Measurements from ENCODE around the gene DAAM1. TPM values are rescaled to one million over a fixed set of nuclear protein-coding genes. Genes with fewer than 3 reads are reported as not detected.
A peak's percentile ranks its signal among the peaks of the same experiment; 100 is the strongest.

DAAM1 gene
- total RNA-seq, 2 experiments from 2014 or later: 30.1 to 72.8 TPM

- H2AFZ ChIP-seq (ENCODE audit: low read length): peak overlapping the region; percentile 95
- peaks cover 46% of the 10 kb centered on the region for H3K4me1 ChIP-seq (ENCODE audit: insufficient read depth, low read length, poor library complexity, severe bottlenecking)
- no peak for DNase-seq (ENCODE audit: low spot score)
- POLR2A ChIA-PET: interaction anchor here (0.5 to 1.9 kb wide), 18 partner anchors 9 to 1717 kb away, joined by 3 to 11 read pairs (median 3); no protein-coding TSS in a partner anchor
- H4K20me1 ChIP-seq (ENCODE audit: insufficient read depth, low read length): peaks cover 16% of the 10 kb centered on the region
- intact Hi-C loops (cut with micrococcal nuclease; ENCODE audit: unreplicated experiment): loop anchor here (1.0 to 5.0 kb wide), 3 partner anchors 35 to 1141 kb away; no protein-coding TSS in a partner anchor
- H3K9me2 ChIP-seq (ENCODE audit: insufficient read depth, low read length): no peaks in the 10 kb centered on the region
- H3K36me3 ChIP-seq (ENCODE audit: insufficient read depth, low read length): peaks cover 4% of the 10 kb centered on the region; the same call in 1 of the 2 replicates
- no peaks in the 10 kb centered on the region for H3K9me3 ChIP-seq (ENCODE audit: low read length)
- BruUV-seq (replicated peaks): no TSS peak
- CTCF ChIA-PET (ENCODE audit: unreplicated experiment): interaction anchor here (0.8 kb wide), 1 partner anchor 9 kb away, joined by 3 read pairs; no protein-coding TSS in a partner anchor
- peaks cover 24% of the 10 kb centered on the region for H3K79me2 ChIP-seq (ENCODE audit: insufficient read depth, low read depth, low read length)
- H3K27ac ChIP-seq (ENCODE audit: low read depth, low read length, poor library complexity, severe bottlenecking): peak overlapping the region; percentile 35
- H3K4me2 ChIP-seq (ENCODE audit: low read length): peak overlapping the region; percentile 77
- no peak for TF ChIP-seq EZH2phosphoT487 (IDR thresholded peaks at IDR 0.05; ENCODE audit: borderline replicate concordance, low read depth, low read length)
- no peak for TF ChIP-seq CTCF (conservative IDR thresholded peaks at IDR 0.05; ENCODE audit: low read length)
- peak overlapping the region; percentile 85 for H3K4me3 ChIP-seq (ENCODE audit: low read depth, low read length, poor library complexity, severe bottlenecking)
Measured at GRCh38 chr14:59186306-59186705, 2.2 kb upstream of the DAAM1 start.

- no TSS peak for BruUV-seq (replicated peaks)
- no peak for DNase-seq (ENCODE audit: low spot score)
- H3K4me1 ChIP-seq (ENCODE audit: insufficient read depth, low read length, poor library complexity, severe bottlenecking): peaks cover 54% of the 10 kb centered on the region
- H3K36me3 ChIP-seq (ENCODE audit: insufficient read depth, low read length): peaks cover 9% of the 10 kb centered on the region; the same call in 1 of the 2 replicates
- peak overlapping the region; percentile 73 for H3K27ac ChIP-seq (ENCODE audit: low read depth, low read length, poor library complexity, severe bottlenecking)
- TF ChIP-seq EZH2phosphoT487 (IDR thresholded peaks at IDR 0.05; ENCODE audit: borderline replicate concordance, low read depth, low read length): no peak
- TF ChIP-seq CTCF (conservative IDR thresholded peaks at IDR 0.05; ENCODE audit: low read length): no peak
- no peaks in the 10 kb centered on the region for H3K9me3 ChIP-seq (ENCODE audit: low read length)
- peaks cover 16% of the 10 kb centered on the region for H4K20me1 ChIP-seq (ENCODE audit: insufficient read depth, low read length)
- H3K79me2 ChIP-seq (ENCODE audit: insufficient read depth, low read depth, low read length): peaks cover 32% of the 10 kb centered on the region
- no peaks in the 10 kb centered on the region for H3K9me2 ChIP-seq (ENCODE audit: insufficient read depth, low read length)
- H2AFZ ChIP-seq (ENCODE audit: low read length): peak overlapping the region; percentile 95; the same call in 1 of the 2 replicates
- peak overlapping the region; percentile 85 for H3K4me3 ChIP-seq (ENCODE audit: low read depth, low read length, poor library complexity, severe bottlenecking)
- POLR2A ChIA-PET: interaction anchor here (0.6 to 1.9 kb wide), 9 partner anchors 17 to 257 kb away, joined by 3 to 11 read pairs (median 3); no protein-coding TSS in a partner anchor
- peak overlapping the region; percentile 77 for H3K4me2 ChIP-seq (ENCODE audit: low read length)
- CTCF ChIA-PET (ENCODE audit: unreplicated experiment): interaction anchor here (0.8 kb wide), 1 partner anchor 10 kb away, joined by 3 read pairs; no protein-coding TSS in a partner anchor
- intact Hi-C loops (cut with micrococcal nuclease; ENCODE audit: unreplicated experiment): loop anchor here (5.0 kb wide), 2 partner anchors 235 to 1140 kb away; no protein-coding TSS in a partner anchor
Measured at GRCh38 chr14:59187118-59187517, 1.3 kb upstream of the DAAM1 start.

Data from OCI-LY7 (cell line).